Right hindlimb (tissue), 1 donor: ENCODE measurements around the gene MALRD1.

Source experiments
- DNase-seq: peaks from one replicate; pipeline ENCODE4 v3.0.0-alpha.2; 2018

MALRD1 gene

GRCh38 chr10:19048489-19048888 lies at the start of gene MALRD1:
TSS of gene MALRD1 (plus strand) at chr10:19048801. CDS start at chr10:19048939, 138 bp downstream.
- no peak for DNase-seq

GRCh38 chr10:19003341-19003740 lies 45.3 kb upstream of the MALRD1 start:
- DNase-seq: no peak

GRCh38 chr10:19012111-19012510 lies 36.5 kb upstream of the MALRD1 start:
- DNase-seq: no peak

- DNase-seq: no peak
These were observed 34.6 kb upstream of the MALRD1 start for GRCh38 chr10:19014034-19014433.

GRCh38 chr10:19014498-19014897 lies 34.1 kb upstream of the MALRD1 start:
- no peak for DNase-seq

GRCh38 chr10:19017116-19017890 lies 31.3 kb upstream of the MALRD1 start:
- DNase-seq: no peak

GRCh38 chr10:19021162-19021561 lies 27.4 kb upstream of the MALRD1 start:
- DNase-seq: no peak

GRCh38 chr10:19024611-19025010 lies 24.0 kb upstream of the MALRD1 start:
- no peak for DNase-seq

- DNase-seq: no peak
These were observed 16.8 kb upstream of the MALRD1 start for GRCh38 chr10:19031763-19032162.

- DNase-seq: no peak
These were observed 14.9 kb upstream of the MALRD1 start for GRCh38 chr10:19033741-19034140.

- no peak for DNase-seq
These were observed 7.4 kb upstream of the MALRD1 start for GRCh38 chr10:19041171-19041570.

- no peak for DNase-seq
These were observed 5.2 kb upstream of the MALRD1 start for GRCh38 chr10:19043431-19043830.

GRCh38 chr10:19046679-19047078 lies 1.9 kb upstream of the MALRD1 start:
- DNase-seq: no peak

GRCh38 chr10:19048891-19049290 lies 290 bp downstream of the MALRD1 start:
- no peak for DNase-seq

GRCh38 chr10:19049567-19049966 lies 966 bp downstream of the MALRD1 start:
- no peak for DNase-seq

GRCh38 chr10:19054289-19054835 lies 5.8 kb downstream of the MALRD1 start:
- no peak for DNase-seq

GRCh38 chr10:19058046-19058445 lies 9.4 kb downstream of the MALRD1 start:
- DNase-seq: no peak

- no peak for DNase-seq
These were observed 15.4 kb downstream of the MALRD1 start for GRCh38 chr10:19063986-19064385.

- no peak for DNase-seq
These were observed 23.3 kb downstream of the MALRD1 start for GRCh38 chr10:19071946-19072345.

- DNase-seq: no peak
These were observed 28.7 kb downstream of the MALRD1 start for GRCh38 chr10:19077276-19077675.

GRCh38 chr10:19096501-19097073 lies 48.0 kb downstream of the MALRD1 start:
- DNase-seq: no peak

GRCh38 chr10:19097151-19097550 lies 48.5 kb downstream of the MALRD1 start:
- no peak for DNase-seq

- DNase-seq: no peak
These were observed 50.2 kb downstream of the MALRD1 start for GRCh38 chr10:19098803-19099202.

GRCh38 chr10:19107406-19107805 lies 58.8 kb downstream of the MALRD1 start:
- no peak for DNase-seq
